Measurements from ENCODE around the gene SLCO1B1.

Gene SLCO1B1

GRCh38 chr12:21117995-21118394, 13.0 kb upstream of the SLCO1B1 start:
- Histone ChIP-seq H3K9me2 (replicated peaks; ENCODE audit: insufficient read depth, low read length) (no peaks in the 10 kb centered on the region), H3K36me3 (ENCODE audit: low read length) (no peaks in the 10 kb centered on the region), H3K79me2 (ENCODE audit: insufficient read depth, low read length) (no peaks in the 10 kb centered on the region), H3K27ac (ENCODE audit: low read depth, low read length) (no peak overlapping the region), H3K9me3 (ENCODE audit: insufficient read depth, low read length) (no peaks in the 10 kb centered on the region), H3K4me3 (ENCODE audit: insufficient read depth, low read length, poor library complexity, severe bottlenecking) (no peak overlapping the region), H3K4me2 (ENCODE audit: low read depth, low read length, poor library complexity, severe bottlenecking) (no peak overlapping the region), H2AFZ (ENCODE audit: low read depth, low read length, severe bottlenecking) (no peak overlapping the region), H3K27me3 (ENCODE audit: low read length) (no peaks in the 10 kb centered on the region), H3F3A (ENCODE audit: insufficient read depth) (no peaks in the 10 kb centered on the region), H4K20me1 (ENCODE audit: low read depth, low read length) (no peaks in the 10 kb centered on the region), H3K9ac (ENCODE audit: low read length) (no peak overlapping the region)
- TF ChIP-seq CTCF (IDR thresholded peaks at IDR 0.05; ENCODE audit: insufficient read depth, low read length, poor library complexity, severe bottlenecking) (no peak), EZH2phosphoT487 (conservative IDR thresholded peaks at IDR 0.05; ENCODE audit: low read length) (no peak)

- H3K79me2 ChIP-seq (ENCODE audit: insufficient read depth, low read length), result no peaks in the 10 kb centered on the region
- no peak overlapping the region for H3K4me2 ChIP-seq (ENCODE audit: low read depth, low read length, poor library complexity, severe bottlenecking)
- H3K27ac ChIP-seq (ENCODE audit: low read depth, low read length), result no peak overlapping the region
- no peaks in the 10 kb centered on the region for H3K36me3 ChIP-seq (ENCODE audit: low read length)
- no peak overlapping the region for H2AFZ ChIP-seq (ENCODE audit: low read depth, low read length, severe bottlenecking)
- no peaks in the 10 kb centered on the region for H3K27me3 ChIP-seq (ENCODE audit: low read length)
- H3F3A ChIP-seq (ENCODE audit: insufficient read depth), result no peaks in the 10 kb centered on the region
- TF ChIP-seq EZH2phosphoT487 (conservative IDR thresholded peaks at IDR 0.05; ENCODE audit: low read length) (no peak), CTCF (IDR thresholded peaks at IDR 0.05; ENCODE audit: insufficient read depth, low read length, poor library complexity, severe bottlenecking) (no peak)
- H3K9me3 ChIP-seq (ENCODE audit: insufficient read depth, low read length), result no peaks in the 10 kb centered on the region
- no peaks in the 10 kb centered on the region for H4K20me1 ChIP-seq (ENCODE audit: low read depth, low read length)
- H3K9me2 ChIP-seq (replicated peaks; ENCODE audit: insufficient read depth, low read length), result no peaks in the 10 kb centered on the region
- H3K4me3 ChIP-seq (ENCODE audit: insufficient read depth, low read length, poor library complexity, severe bottlenecking), result no peak overlapping the region
- no peak overlapping the region for H3K9ac ChIP-seq (ENCODE audit: low read length)
These were observed 12.2 kb upstream of the SLCO1B1 start for GRCh38 chr12:21118760-21119159.

- H2AFZ ChIP-seq (ENCODE audit: low read depth, low read length, severe bottlenecking), result no peak overlapping the region
- H4K20me1 ChIP-seq (ENCODE audit: low read depth, low read length), result no peaks in the 10 kb centered on the region
- no peaks in the 10 kb centered on the region for H3F3A ChIP-seq (ENCODE audit: insufficient read depth)
- H3K27me3 ChIP-seq (ENCODE audit: low read length), result no peaks in the 10 kb centered on the region
- H3K9me3 ChIP-seq (ENCODE audit: insufficient read depth, low read length), result no peaks in the 10 kb centered on the region
- no peaks in the 10 kb centered on the region for H3K79me2 ChIP-seq (ENCODE audit: insufficient read depth, low read length)
- no peak overlapping the region for H3K9ac ChIP-seq (ENCODE audit: low read length)
- no peaks in the 10 kb centered on the region for H3K36me3 ChIP-seq (ENCODE audit: low read length)
- no peak overlapping the region for H3K4me2 ChIP-seq (ENCODE audit: low read depth, low read length, poor library complexity, severe bottlenecking)
- no peaks in the 10 kb centered on the region for H3K9me2 ChIP-seq (replicated peaks; ENCODE audit: insufficient read depth, low read length)
- no peak overlapping the region for H3K4me3 ChIP-seq (ENCODE audit: insufficient read depth, low read length, poor library complexity, severe bottlenecking)
- TF ChIP-seq CTCF (IDR thresholded peaks at IDR 0.05; ENCODE audit: insufficient read depth, low read length, poor library complexity, severe bottlenecking), result no peak
- no peak for TF ChIP-seq EZH2phosphoT487 (conservative IDR thresholded peaks at IDR 0.05; ENCODE audit: low read length)
- no peak overlapping the region for H3K27ac ChIP-seq (ENCODE audit: low read depth, low read length)
These were observed 1.6 kb upstream of the SLCO1B1 start for GRCh38 chr12:21129351-21129750.
